Limb (tissue), 2 donors: ENCODE results near the gene ATXN10.

Experiments
- DNase-seq, 2 donors: peaks; one replicate each; pipeline ENCODE4 v3.0.0-alpha.2; 2016; ENCODE audit errors: extremely low spot score in 2 of 2

Gene ATXN10

GRCh38 chr22:45857519-45857918, 185.9 kb downstream of the ATXN10 start:
- DNase-seq: no peak

- no peak for DNase-seq
Measured at GRCh38 chr22:45859231-45860161, 187.9 kb downstream of the ATXN10 start.

DNA sequence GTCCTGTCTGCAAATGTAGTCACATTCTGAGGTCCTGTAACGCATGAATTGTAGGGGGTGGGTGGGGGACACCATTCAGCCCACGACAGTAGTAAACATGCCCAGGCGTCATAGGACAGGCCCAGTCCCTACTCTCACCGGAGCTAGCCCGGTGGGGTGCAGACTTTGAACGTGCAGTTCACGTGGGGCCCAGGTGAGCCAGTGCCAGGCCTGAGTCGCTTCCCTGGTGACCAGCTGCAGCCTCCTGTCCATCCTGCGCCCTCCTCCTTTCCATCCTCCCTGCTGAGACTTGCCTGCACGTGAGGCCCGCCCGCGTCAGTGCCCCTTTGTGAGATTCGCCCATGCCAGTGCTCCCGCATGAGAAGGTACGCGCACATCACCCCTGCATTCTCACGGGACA, 188.6 kb downstream of the ATXN10 start:
- no peak for DNase-seq

DNA sequence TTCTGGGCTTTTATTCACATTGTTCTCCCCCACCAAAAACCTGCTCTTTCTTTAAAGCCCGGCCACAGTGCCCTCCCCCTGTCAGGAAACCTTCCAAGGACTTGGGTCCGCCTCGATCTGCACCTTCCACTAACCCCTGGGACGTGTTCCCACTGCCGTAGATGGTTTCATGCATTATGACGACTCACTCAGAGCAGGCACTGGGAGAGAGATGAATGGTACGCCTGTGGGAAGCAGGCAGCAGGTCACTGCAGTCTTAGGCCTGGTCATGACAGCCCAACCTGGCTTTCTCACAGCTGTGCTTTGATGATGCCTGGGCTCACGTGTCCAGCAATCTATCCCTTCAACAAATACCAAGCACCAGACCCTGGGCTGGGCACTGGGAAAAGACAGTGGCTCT, 189.6 kb downstream of the ATXN10 start:
- no peak for DNase-seq

DNA sequence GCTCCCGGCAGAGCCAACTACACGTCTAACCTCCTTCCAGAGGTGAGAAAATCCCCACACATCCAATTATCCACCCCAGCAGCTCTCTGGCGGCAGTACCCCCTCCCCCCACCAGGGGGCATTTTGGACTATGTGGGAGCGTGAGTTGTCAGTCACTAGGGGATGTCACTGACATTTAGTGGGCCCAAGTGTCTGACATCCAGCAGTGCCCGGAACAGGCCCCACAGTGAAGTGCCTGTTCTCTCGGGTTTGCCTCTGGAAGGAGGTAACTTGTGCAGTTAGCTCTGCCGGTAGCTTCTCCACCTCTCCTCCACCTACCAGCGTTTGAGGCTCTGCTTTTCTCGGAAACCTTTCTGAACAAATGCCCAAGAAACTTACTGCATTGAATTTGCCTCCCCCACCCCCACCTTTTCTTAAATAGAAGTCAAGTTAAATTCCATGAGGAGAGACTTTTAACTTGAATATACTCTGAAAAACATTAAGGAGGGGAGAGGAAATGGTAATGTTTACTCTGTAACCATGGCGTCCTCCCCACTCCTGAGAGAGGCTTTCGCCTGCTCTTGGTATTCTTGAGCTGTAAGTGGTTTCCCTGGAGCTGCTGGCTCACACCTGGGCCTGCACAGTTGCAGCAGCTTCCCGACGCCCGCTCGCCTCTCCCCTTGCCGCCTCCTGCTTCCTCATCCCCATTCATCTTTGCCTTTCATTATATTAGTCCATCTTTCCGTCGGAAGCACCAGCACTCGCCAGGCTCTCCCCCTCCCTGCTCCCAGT, 192.5 kb downstream of the ATXN10 start:
- DNase-seq: peak; percentile 79 to 84

DNA sequence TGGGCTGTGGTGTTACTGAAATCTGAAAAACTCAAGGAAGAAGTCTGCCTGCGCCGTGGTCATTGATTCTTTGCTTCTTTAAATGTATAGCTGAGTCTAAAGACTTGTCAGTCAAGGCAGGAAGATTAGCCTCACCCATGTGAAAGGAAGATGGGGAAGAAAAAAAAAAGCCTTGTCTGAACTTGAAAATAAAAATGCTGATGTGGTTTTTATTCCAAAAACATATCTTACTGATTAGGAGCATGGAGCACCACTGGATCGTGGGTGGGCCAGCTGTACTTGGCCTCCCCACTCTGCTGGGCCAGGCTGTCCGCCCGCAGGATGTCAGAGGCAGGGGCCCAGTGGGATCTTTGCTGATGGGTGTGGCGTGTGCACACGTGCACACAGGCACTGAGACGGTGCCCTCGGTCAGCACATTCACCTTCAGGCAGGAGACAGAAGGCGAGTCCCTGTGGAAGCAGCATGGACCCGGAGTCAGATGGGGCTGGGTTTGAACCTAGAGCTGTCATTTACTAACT, 193.4 kb downstream of the ATXN10 start:
- peak in 1 of 2 donors; percentile 27 for DNase-seq

GRCh38 chr22:45865561-45866125, 194.0 kb downstream of the ATXN10 start:
- no peak for DNase-seq

DNA sequence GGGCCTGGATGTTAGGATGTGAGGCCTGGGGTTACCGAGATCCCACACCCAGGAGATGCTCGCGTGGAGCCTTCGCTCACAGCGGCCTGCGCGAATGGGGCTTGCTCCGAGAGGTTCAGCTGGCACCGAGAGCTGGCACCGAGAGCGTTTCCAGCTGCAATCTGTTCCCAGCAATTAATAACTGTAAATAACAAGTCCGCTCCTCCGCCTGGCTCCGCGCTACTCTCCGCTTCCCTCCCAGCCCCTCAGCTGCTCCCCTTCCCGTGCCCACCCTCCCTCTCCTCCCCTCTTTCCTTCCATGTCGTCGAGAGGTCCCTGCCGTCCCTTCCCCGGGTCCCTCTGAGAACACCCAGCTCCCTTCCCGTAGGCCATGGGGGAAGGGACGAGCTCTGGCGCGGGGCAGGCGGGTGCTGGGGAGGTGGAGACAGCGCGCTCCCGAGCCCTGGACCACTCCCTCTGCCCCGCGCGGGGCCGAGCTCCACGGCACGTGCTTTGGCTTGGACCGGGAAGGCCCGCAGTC, 194.6 kb downstream of the ATXN10 start:
- peak in 1 of 2 donors; percentile 58 for DNase-seq

- peak in 1 of 2 donors; percentile 63 for DNase-seq
Measured at GRCh38 chr22:45866646-45867117, 195.0 kb downstream of the ATXN10 start.

GRCh38 chr22:45867118-45867905, 195.7 kb downstream of the ATXN10 start:
- DNase-seq: peak in 1 of 2 donors; percentile 59

GRCh38 chr22:45867906-45868555, 196.4 kb downstream of the ATXN10 start:
- no peak for DNase-seq

DNA sequence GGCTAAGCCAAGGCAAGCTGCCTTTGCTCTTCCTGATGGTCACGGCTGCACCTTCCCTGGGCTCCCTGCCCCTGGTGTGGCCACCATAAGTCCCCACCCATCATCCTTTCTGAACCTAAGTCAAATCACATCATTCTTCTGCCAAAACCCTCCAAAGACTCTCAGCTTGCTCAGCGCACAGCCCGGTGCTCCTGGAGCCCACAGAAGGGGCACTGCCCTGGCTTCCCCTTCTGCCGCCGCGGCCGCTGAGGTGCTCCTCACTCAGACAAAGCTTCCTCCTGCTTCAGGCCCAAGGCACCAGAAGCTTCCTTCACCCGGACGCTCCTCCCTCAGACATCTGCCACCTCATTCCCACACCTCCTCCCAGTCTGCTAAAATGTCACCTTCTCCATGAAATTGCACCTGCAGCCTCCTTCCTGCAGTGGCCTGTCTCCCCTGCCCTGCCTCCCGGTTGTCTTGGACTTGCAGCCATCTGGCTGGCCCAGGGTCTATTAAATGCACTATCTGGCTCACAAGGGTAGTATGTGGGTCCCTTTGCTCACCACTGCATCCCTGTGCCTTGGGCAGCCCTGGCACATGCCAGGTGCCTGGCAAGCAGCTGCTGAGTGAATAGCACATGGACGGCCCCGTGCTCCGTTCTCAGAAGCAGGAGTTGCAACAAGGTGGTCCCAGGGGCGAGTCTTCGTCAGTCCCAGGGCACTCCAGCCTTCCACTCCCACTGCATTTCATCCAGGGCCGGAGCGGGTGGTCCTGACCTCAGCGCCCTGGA, 197.1 kb downstream of the ATXN10 start:
- no peak for DNase-seq

- DNase-seq: no peak
Measured at GRCh38 chr22:45869340-45869847, 197.8 kb downstream of the ATXN10 start.

DNA sequence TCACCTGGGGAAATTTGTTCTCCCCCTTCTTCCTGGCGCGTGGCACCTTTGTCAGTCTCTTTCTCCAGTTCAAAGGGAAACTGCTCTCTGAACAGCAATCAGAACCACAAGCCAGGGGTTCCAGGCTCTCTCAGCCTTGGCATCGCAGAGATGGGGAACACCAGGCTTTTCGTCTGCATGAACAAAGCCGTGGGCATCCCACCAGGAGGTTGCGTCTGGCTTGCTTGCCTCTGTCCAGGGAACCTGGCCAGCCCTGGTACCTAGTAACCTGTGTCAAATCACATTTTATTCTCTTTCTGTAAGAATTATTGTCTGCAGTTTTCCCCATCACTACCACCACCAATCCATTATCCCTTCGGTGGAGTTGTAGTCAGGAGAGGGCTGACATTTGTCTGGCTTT, 198.4 kb downstream of the ATXN10 start:
- DNase-seq: no peak

GRCh38 chr22:45871721-45872120, 200.1 kb downstream of the ATXN10 start:
- DNase-seq: no peak

- no peak for DNase-seq
Measured at GRCh38 chr22:45872659-45873263, 201.1 kb downstream of the ATXN10 start.

GRCh38 chr22:45876136-45877035, 204.8 kb downstream of the ATXN10 start:
- peak in 1 of 2 donors; percentile 38 for DNase-seq

DNA sequence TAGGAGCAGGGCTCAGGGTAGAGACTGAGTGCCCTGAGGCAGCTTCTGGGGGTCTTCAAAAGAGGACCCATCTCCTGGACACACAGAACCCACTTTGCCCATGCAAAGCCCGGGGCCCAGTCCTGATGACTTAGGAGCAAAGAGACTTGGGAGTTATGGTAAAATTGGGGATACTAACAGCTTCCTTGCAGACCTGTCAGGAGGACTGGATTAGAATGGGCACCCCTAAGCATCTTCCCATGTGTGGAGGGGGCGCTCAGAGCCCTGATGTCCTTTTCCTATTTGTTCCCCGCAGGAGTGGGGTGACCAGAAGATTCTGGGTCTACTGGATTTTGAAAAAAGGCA, 205.4 kb downstream of the ATXN10 start:
- no peak for DNase-seq
